GM12872 (cell line): Measurements from ENCODE around the gene PDK2.
A peak's percentile ranks its signal among the peaks of the same experiment; 100 is the strongest.

Experiments used
- TF ChIP-seq, protein P1 (sequence below): IDR thresholded peaks from 3 replicates; pipeline ENCODE4 v1.5.1; 2011; ENCODE audit warnings: low read depth, mild to moderate bottlenecking, low read length, moderate library complexity; ENCODE audit not compliant: insufficient read depth

The PDK2 gene

DNA sequence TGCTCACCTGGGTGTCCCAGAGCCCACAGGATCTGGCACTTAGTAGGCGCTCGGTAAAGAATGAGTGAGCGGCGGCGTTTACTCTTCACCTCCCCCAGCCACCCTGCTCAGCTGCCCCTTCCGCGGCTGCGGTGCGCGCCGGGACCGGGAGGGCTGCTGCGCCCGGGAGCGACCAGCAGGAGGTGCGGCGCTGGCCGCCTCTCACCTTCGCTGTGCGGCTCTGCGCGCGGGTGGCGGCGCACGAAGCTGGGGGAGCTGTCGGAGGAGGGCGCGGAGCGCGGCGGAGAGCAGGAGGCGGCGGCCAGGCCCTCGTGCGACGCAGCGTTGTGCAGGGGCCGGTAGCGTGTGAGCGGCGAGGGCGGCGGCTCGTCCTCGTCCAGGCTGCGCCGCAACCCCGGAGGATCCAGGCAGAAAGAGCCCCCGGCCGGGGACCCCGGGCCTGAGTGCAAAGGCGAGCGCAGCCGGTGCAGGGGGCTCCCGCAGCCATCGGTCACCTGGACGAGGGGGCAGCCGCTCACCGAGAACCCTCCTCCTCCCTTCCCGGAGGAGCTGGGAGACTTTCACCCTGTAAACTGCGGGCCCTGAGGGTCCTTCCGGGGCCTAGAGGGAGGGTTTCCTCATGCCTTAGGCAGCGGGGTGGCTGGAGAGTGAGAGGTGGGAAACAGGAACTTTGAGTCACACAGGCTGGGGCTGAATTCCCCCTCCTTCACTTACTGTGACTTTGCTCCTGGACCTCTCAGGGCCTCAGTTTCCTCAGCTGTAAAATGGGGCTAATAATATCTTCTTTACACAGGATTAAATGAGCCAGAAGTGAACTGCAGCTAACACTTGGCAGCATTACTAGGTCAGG, 22.3 kb downstream of the PDK2 start:
- TF ChIP-seq, protein P1, sequence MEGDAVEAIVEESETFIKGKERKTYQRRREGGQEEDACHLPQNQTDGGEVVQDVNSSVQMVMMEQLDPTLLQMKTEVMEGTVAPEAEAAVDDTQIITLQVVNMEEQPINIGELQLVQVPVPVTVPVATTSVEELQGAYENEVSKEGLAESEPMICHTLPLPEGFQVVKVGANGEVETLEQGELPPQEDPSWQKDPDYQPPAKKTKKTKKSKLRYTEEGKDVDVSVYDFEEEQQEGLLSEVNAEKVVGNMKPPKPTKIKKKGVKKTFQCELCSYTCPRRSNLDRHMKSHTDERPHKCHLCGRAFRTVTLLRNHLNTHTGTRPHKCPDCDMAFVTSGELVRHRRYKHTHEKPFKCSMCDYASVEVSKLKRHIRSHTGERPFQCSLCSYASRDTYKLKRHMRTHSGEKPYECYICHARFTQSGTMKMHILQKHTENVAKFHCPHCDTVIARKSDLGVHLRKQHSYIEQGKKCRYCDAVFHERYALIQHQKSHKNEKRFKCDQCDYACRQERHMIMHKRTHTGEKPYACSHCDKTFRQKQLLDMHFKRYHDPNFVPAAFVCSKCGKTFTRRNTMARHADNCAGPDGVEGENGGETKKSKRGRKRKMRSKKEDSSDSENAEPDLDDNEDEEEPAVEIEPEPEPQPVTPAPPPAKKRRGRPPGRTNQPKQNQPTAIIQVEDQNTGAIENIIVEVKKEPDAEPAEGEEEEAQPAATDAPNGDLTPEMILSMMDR, result peak; percentile 46; the same call in 2 of the 3 replicates

DNA sequence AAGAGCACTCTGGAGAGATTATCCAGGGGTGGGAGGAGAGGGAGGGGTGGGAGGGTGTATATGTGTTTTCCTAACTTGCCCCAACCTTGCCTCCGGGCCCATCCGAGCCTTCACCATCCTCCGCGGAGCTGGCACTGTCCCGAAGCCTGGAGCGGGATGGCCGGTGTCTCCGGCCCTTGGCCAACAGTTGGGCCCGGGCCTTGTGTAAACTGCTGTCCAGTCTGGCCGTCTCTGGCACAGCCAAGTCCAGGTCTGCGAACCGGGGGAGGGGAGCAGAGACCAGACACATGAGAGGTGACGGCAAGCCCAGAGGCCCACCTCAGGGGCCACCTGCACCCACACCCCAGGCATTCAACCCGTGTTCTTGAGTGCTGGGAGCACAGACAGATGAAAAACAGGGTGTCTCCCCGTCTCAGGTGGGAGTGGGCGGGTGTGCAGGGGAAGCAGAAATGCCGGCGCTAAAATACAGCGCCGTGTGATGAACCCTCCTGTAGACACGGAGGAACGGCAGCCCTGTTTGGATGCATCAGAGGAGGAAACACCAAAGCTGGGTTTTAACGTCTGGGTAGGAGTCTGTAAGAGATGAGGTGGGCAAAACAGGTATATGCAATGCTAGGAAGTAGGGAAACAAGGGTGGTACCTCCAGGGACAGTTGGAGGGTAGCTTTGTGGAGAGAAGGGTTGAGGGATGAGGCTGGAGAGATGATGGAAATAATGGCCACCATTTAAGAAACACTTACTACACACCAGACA, 23.1 kb downstream of the PDK2 start:
- TF ChIP-seq, protein P1, result no peak

DNA sequence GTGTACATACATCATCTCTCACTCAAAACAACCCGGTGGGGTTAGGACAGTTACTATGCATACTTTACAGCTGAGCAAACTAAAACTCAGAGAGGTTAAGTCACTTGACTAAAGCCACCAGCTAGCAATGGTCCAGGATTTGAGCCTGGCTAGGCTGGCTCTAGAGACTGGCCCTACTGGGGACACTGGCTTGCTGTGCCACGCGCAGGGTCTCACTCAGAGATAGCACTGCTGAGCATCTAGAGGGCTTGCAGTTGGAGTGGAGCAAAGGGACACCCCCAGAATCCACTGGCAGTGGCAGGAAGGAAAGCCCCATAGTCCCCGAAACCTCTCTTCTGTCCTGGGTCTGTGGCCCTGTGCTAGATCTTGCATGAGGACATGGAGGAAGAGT, 23.7 kb downstream of the PDK2 start:
- TF ChIP-seq, protein P1, result no peak

DNA sequence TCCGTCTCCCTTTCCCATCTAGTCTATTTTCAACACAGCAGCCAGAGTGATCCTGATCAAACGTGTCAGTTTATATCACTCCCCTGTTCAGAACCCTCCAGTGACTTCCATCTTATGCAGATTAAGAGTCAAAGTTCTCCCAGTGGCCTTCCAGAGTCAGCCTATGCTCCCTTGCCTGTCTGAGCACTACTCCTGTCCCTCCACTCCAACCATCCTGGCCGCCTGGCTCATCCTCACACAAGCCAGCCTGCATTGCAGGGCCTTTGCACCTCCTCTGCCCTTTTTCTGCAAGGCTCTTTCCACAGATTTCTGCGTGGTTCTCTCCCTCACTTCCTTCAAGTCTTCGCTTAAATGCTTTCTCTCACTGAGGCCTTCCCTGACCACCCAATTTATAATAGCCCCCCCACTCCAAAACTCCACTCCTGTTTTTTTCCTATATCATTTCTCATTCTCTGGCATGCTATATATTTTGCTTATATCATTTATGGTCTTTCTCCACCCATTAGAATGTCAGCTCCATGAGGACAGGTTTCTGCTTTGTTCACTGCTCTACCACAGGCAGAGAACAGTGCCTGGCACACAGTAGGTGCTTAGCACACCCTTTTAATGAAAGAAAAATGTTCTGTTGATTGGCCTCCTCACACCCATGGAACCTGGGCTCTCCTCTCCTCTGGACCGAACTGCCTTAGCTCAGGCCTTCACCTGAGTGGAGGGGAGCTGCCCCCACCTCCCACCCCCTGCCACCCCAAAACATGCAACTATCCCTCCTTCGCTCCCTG, 25.5 kb downstream of the PDK2 start:
- TF ChIP-seq, protein P1, result no peak

DNA sequence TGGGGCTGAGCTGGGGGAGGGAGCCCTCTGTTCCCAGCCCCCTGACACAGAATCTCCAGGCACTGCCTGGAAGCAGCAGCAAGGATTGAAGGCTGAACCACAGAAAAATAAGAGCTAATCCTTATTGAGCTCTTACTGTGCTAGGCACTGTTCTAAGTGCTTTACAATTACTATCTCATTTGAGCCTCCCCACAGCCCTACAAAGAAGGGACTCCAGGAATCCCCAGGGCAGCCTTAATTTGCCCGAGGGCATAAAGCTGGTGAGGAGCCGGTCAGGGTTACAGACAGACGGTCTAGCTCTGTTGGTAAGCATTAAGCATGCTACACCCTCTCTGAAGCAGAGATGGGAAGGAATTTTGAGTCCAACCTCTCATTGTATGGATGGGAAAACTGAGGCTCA, 27.8 kb downstream of the PDK2 start:
- TF ChIP-seq, protein P1, result no peak

DNA sequence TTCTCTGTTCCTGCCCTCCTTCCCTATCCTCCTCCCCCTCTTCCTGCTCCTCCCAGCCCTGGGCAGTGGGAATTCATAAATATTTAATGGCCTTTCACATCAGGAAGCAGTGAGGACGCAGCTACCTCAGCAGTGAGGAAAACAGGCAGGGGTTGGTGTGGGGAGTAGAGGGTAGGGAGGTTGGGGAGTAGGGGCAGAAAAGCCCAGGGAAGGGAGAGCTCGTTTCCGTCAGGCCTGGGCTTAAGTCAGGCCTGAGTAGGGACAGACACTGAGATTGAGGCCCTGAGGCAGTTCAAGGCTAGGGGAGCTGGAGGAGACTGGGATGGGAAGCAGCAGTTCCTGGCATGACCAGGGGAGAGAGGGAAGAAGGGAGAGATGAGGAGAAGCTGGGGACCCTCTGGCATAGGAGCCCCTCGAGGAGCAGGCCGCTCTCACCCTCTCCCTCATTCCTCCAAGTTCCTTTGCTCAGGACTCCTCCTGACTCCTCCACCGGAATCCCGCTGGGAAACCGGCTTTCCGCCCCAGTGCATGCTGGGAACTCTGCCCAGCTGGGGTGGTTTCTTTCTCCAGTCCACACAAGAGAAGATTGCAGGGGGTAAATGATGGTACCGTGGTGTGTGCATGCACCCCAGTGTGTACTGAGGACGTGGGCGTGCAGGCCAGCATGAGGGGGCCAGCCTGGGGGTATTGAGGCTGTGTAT, 28.6 kb downstream of the PDK2 start:
- TF ChIP-seq, protein P1, result no peak
